ENCODE data around the gene IL21R.

DNA sequence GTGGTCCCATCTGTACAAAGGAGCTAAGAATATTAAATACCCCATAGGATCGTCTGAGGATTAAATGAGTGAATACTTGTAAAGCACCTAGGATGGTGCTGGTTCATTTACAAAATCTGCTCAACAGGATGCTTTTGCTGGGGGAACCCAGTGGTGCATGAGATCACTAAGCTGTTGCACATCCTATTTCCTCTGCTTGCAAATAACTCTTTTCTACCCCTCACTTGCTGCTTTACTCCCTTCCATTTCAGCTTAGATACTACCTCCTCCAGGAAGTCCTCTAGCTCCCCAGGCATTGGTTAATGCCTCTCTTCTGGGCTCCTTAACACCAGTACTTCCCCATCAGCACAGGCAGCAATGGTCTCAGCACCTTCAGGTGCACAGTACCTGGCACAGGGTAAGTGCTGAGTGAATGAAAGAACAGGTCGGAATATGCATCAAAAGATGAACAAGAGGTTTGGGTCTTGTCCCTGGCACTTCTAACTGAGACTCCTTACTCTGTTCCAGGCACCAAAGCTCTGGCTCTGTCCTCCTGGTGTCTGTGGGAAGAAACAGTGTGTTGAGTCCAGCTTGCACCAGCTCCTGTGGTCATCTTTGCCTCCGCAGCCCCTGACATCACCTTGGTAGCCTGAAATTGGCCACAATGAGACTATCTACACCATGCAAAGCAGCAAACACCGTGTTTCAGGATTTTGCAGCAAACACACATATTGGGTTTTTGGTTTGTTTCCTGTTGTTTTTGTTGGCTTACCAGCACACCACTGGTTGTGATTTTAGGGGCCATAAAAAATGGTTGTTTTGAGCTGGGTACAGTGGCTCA, 24.1 kb upstream of the IL21R start:
- TF ChIP-seq, protein P1, sequence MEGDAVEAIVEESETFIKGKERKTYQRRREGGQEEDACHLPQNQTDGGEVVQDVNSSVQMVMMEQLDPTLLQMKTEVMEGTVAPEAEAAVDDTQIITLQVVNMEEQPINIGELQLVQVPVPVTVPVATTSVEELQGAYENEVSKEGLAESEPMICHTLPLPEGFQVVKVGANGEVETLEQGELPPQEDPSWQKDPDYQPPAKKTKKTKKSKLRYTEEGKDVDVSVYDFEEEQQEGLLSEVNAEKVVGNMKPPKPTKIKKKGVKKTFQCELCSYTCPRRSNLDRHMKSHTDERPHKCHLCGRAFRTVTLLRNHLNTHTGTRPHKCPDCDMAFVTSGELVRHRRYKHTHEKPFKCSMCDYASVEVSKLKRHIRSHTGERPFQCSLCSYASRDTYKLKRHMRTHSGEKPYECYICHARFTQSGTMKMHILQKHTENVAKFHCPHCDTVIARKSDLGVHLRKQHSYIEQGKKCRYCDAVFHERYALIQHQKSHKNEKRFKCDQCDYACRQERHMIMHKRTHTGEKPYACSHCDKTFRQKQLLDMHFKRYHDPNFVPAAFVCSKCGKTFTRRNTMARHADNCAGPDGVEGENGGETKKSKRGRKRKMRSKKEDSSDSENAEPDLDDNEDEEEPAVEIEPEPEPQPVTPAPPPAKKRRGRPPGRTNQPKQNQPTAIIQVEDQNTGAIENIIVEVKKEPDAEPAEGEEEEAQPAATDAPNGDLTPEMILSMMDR (conservative IDR thresholded peaks at IDR 0.05 in 1 of 2, IDR thresholded peaks at IDR 0.05 in 1 of 2; ENCODE audit: extremely low read depth in 1 of 2, insufficient read depth in 1 of 2, low read depth in 1 of 2, low read length in 2 of 2), result no peak
- no peak for TF ChIP-seq EZH2 (IDR thresholded peaks at IDR 0.05; ENCODE audit: borderline replicate concordance, low read length)

All from mammary epithelial cell (primary cell).